Trophoblast cell (in vitro differentiated cells and primary cell): ENCODE results near the gene CAPN8.

Source experiments
- DNase-seq, 2 donors: peaks; one replicate each; pipeline ENCODE4 v3.0.0-alpha.2; 2016
- H2AFZ ChIP-seq: 2 replicates; pipeline ENCODE4 v1.6.1; 2013; ENCODE audit warnings: low read length, moderate library complexity, mild to moderate bottlenecking; ENCODE audit not compliant: insufficient read depth, poor library complexity
- H2AK5ac ChIP-seq: 2 replicates; pipeline ENCODE4 v1.6.1; 2013; ENCODE audit warnings: mild to moderate bottlenecking, low read length
- H2BK120ac ChIP-seq: 2 replicates; pipeline ENCODE4 v1.6.1; 2013; ENCODE audit warnings: low read length, mild to moderate bottlenecking, moderate library complexity; ENCODE audit not compliant: insufficient read depth, poor library complexity
- H2BK12ac ChIP-seq: 2 replicates; pipeline ENCODE4 v1.6.1; 2013; ENCODE audit warnings: mild to moderate bottlenecking, low read length, moderate library complexity
- H2BK5ac ChIP-seq: 2 replicates; pipeline ENCODE4 v1.6.1; 2013; ENCODE audit warnings: low read length, low read depth, moderate library complexity, mild to moderate bottlenecking; ENCODE audit not compliant: poor library complexity
- H3K14ac ChIP-seq: 2 replicates; pipeline ENCODE4 v1.6.1; 2013; ENCODE audit warnings: mild to moderate bottlenecking, low read length
- H3K18ac ChIP-seq: 2 replicates; pipeline ENCODE4 v1.6.1; 2013; ENCODE audit warnings: mild to moderate bottlenecking, low read length
- H3K23ac ChIP-seq: 2 replicates; pipeline ENCODE4 v1.6.1; 2013; ENCODE audit warnings: low read length
- H3K27ac ChIP-seq: 2 replicates; pipeline ENCODE4 v1.5.1; 2013; ENCODE audit warnings: low read depth, mild to moderate bottlenecking, inconsistent platforms, low read length, moderate library complexity
- H3K27me3 ChIP-seq: 2 replicates; pipeline ENCODE4 v1.6.1; 2013; ENCODE audit warnings: inconsistent platforms, mild to moderate bottlenecking, low read length, moderate library complexity; ENCODE audit not compliant: insufficient read depth
- H3K36me3 ChIP-seq, 2 experiments: 1 replicate in 1 of 2; 2 replicates in 1 of 2; pipeline ENCODE4 v1.6.1; 2013; ENCODE audit warnings: low read length in 2 of 2, mild to moderate bottlenecking in 2 of 2, moderate library complexity in 1 of 2; ENCODE audit not compliant: insufficient read depth in 2 of 2, control insufficient read depth in 1 of 2
- H3K4ac ChIP-seq: 2 replicates; pipeline ENCODE4 v1.6.1; 2013; ENCODE audit warnings: low read depth, mild to moderate bottlenecking, low read length, moderate library complexity
- H3K4me1 ChIP-seq, 2 experiments: 1 replicate in 1 of 2; 2 replicates in 1 of 2; pipeline ENCODE4 v1.6.1; 2013; ENCODE audit warnings: low read length in 2 of 2, mild to moderate bottlenecking in 2 of 2, moderate library complexity in 1 of 2; ENCODE audit not compliant: insufficient read depth in 2 of 2, control insufficient read depth in 1 of 2
- H3K4me2 ChIP-seq: 2 replicates; pipeline ENCODE4 v1.6.1; 2013; ENCODE audit warnings: inconsistent platforms, mild to moderate bottlenecking, low read length, moderate library complexity
- H3K4me3 ChIP-seq: 2 replicates; pipeline ENCODE4 v1.5.1; 2013; ENCODE audit warnings: mild to moderate bottlenecking, low read depth, low read length, inconsistent platforms
- H3K79me1 ChIP-seq: one replicate; pipeline ENCODE4 v1.6.1; 2013; ENCODE audit warnings: low read length
- H3K79me2 ChIP-seq: 2 replicates; pipeline ENCODE4 v1.6.1; 2013; ENCODE audit warnings: low read length, mild to moderate bottlenecking; ENCODE audit not compliant: control insufficient read depth, insufficient read depth, poor library complexity
- H3K9ac ChIP-seq: 2 replicates; pipeline ENCODE4 v1.6.1; 2013; ENCODE audit warnings: mild to moderate bottlenecking, low read length
- H3K9me3 ChIP-seq: 2 replicates; pipeline ENCODE4 v1.6.1; 2013; ENCODE audit warnings: low read depth, mild to moderate bottlenecking, control low read depth, inconsistent platforms, low read length; ENCODE audit not compliant: insufficient read depth
- H4K12ac ChIP-seq: 2 replicates; pipeline ENCODE4 v1.6.1; 2013; ENCODE audit warnings: low read depth, mild to moderate bottlenecking, low read length, moderate library complexity
- H4K8ac ChIP-seq: 2 replicates; pipeline ENCODE4 v1.6.1; 2013; ENCODE audit warnings: low read depth, mild to moderate bottlenecking, low read length, moderate library complexity
- H4K91ac ChIP-seq: one replicate; pipeline ENCODE4 v1.6.1; 2013; ENCODE audit warnings: low read depth, mild to moderate bottlenecking, low read length, moderate library complexity
- WGBS: extraction: QIAGEN DNeasy Blood & Tissue Kit; methylation state at CpG from one replicate; pipeline ENCODE4 v1.1.7; 2013; ENCODE audit warnings: missing lambda C conversion rate; ENCODE audit not compliant: insufficient read length, insufficient coverage; ENCODE audit errors: extremely low coverage; 5-methylcytosine and 5-hydroxymethylcytosine counted together

The CAPN8 gene

GRCh38 chr1:223634423-223634822, 31.1 kb downstream of the CAPN8 start:
- Histone ChIP-seq H4K12ac (no peak overlapping the region), H3K36me3 (no peaks in the 10 kb centered on the region)

GRCh38 chr1:223631956-223632355, 33.5 kb downstream of the CAPN8 start:
- Histone ChIP-seq H2BK12ac (no peak overlapping the region), H3K4ac (no peak overlapping the region), H3K79me1 (no peaks in the 10 kb centered on the region), H3K27ac (no peak overlapping the region), H2AFZ (no peak overlapping the region), H2AK5ac (no peak overlapping the region), H4K8ac (no peak overlapping the region), H4K12ac (no peak overlapping the region), H3K4me3 (no peak overlapping the region), H3K4me2 (no peak overlapping the region), H3K23ac (no peak overlapping the region), H3K79me2 (no peaks in the 10 kb centered on the region), H3K36me3 (no peaks in the 10 kb centered on the region), H4K91ac (no peak overlapping the region), H3K27me3 (no peaks in the 10 kb centered on the region), H3K14ac (no peak overlapping the region), H2BK120ac (no peak overlapping the region), H3K4me1 (no peaks in the 10 kb centered on the region), H2BK5ac (no peak overlapping the region), H3K9ac (no peak overlapping the region), H3K18ac (no peak overlapping the region), H3K9me3 (peaks cover 2% of the 10 kb centered on the region)
- no peak for DNase-seq
- WGBS, result no CpG with 5 or more reads among the region's 6 CpGs

More at GRCh38 chr1:223634423-223634822, 31.1 kb downstream of the CAPN8 start:
- Histone ChIP-seq H3K23ac (no peak overlapping the region), H3K9me3 (peaks cover 2% of the 10 kb centered on the region), H2BK12ac (no peak overlapping the region), H3K14ac (no peak overlapping the region), H3K4me2 (no peak overlapping the region), H3K4ac (no peak overlapping the region), H3K27me3 (no peaks in the 10 kb centered on the region), H3K79me2 (no peaks in the 10 kb centered on the region), H4K91ac (no peak overlapping the region), H3K79me1 (no peaks in the 10 kb centered on the region), H3K18ac (no peak overlapping the region), H3K4me3 (no peak overlapping the region), H3K4me1 (no peaks in the 10 kb centered on the region), H2BK5ac (no peak overlapping the region), H4K8ac (no peak overlapping the region), H3K27ac (no peak overlapping the region), H2BK120ac (no peak overlapping the region), H2AK5ac (no peak overlapping the region), H3K9ac (no peak overlapping the region), H2AFZ (no peak overlapping the region)
- DNase-seq, result no peak
- no CpG with 5 or more reads among the region's 4 CpGs for WGBS

GRCh38 chr1:223631473-223631872, 34.0 kb downstream of the CAPN8 start:
- Histone ChIP-seq H3K27me3 (no peaks in the 10 kb centered on the region), H3K23ac (no peak overlapping the region), H3K4me3 (no peak overlapping the region), H3K9me3 (peaks cover 2% of the 10 kb centered on the region), H3K14ac (no peak overlapping the region), H3K4ac (no peak overlapping the region), H3K4me1 (no peaks in the 10 kb centered on the region), H2BK12ac (no peak overlapping the region), H4K12ac (no peak overlapping the region), H3K79me2 (no peaks in the 10 kb centered on the region), H4K8ac (no peak overlapping the region), H3K9ac (no peak overlapping the region), H2AK5ac (no peak overlapping the region), H2AFZ (no peak overlapping the region), H3K18ac (no peak overlapping the region), H3K79me1 (no peaks in the 10 kb centered on the region), H3K4me2 (no peak overlapping the region), H4K91ac (no peak overlapping the region), H2BK5ac (no peak overlapping the region), H3K27ac (no peak overlapping the region), H2BK120ac (no peak overlapping the region), H3K36me3 (no peaks in the 10 kb centered on the region)
- no peak for DNase-seq
- WGBS, result no CpG with 5 or more reads among the region's 2 CpGs

- H3K36me3 ChIP-seq, result no peaks in the 10 kb centered on the region
- no peaks in the 10 kb centered on the region for H3K27me3 ChIP-seq
- H4K91ac ChIP-seq, result no peak overlapping the region
- no peaks in the 10 kb centered on the region for H3K79me1 ChIP-seq
- H3K18ac ChIP-seq, result no peak overlapping the region
- H3K14ac ChIP-seq, result no peak overlapping the region
- H3K9ac ChIP-seq, result no peak overlapping the region
- H2BK120ac ChIP-seq, result no peak overlapping the region
- no peaks in the 10 kb centered on the region for H3K4me1 ChIP-seq
- WGBS, result no CpG with 5 or more reads among the region's 3 CpGs
- no peaks in the 10 kb centered on the region for H3K79me2 ChIP-seq
- H2AFZ ChIP-seq, result no peak overlapping the region
- no peak overlapping the region for H4K12ac ChIP-seq
- H4K8ac ChIP-seq, result no peak overlapping the region
- H2BK5ac ChIP-seq, result no peak overlapping the region
- no peak overlapping the region for H3K4me2 ChIP-seq
- H2AK5ac ChIP-seq, result no peak overlapping the region
- H3K9me3 ChIP-seq, result peaks cover under 1% of the 10 kb centered on the region
- no peak overlapping the region for H3K4me3 ChIP-seq
- H2BK12ac ChIP-seq, result no peak overlapping the region
- H3K4ac ChIP-seq, result no peak overlapping the region
- H3K23ac ChIP-seq, result no peak overlapping the region
- H3K27ac ChIP-seq, result no peak overlapping the region
- DNase-seq, result no peak
These were observed 36.4 kb downstream of the CAPN8 start for GRCh38 chr1:223629126-223629457.
